GM19025 (cell line): Measurements from ENCODE around the gene RNF4.
"Not testable (repeated sequence)": the region's sequence is repeated elsewhere in the genome, so short reads cannot be mapped to it uniquely, and the experiment has no call there.

Experiments
- ATAC-seq: cut with Tn5 transposase; IDR thresholded peaks from one replicate; pipeline ENCODE4 v1.9.1; 2021; ENCODE audit warnings: mild to moderate bottlenecking, low read depth, moderate library complexity; ENCODE audit not compliant: unreplicated experiment

RNF4 gene, protein sequence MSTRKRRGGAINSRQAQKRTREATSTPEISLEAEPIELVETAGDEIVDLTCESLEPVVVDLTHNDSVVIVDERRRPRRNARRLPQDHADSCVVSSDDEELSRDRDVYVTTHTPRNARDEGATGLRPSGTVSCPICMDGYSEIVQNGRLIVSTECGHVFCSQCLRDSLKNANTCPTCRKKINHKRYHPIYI

DNA sequence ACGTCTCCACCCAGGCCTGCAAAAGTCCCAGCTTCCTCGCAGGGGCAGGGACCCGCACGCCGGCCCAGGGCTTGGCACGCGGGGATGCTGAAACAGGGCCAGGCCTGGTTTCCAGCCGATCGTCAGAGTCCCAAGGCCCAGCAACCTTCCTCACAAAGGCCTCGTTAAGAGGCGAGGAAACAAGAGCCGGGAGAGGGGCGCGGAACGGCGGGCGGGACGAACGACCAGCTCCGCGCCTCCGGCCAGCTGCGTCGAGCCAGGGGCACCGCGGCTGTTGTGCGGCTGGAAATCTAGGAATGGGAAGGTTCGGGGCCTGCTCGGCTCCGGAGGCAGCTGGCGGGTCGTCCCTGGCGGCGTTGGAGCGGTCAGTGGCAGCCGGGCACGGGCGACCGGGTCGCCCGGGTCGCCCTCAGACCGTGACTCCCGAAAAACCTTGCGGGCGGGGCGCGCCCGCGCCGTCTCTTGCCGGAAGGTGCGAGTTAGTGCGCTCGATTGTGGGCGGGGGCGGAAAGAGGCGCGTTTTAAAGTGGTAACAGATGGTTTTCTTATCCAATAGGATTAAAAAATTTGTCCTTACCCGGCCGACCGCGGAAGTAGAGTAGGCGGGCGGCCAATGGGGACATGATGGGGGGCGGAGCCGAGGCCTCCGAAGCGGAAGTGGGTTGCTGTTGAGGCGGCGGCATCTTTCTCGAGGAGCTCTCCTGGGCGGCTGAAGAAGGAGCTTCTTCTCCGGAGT, at the start of gene RNF4:
Gene RNF4 (plus strand): TSS at position 651 of the 736 bp plus-strand sequence. CDS start 21,388 bp downstream, outside the sequence.
- peak; percentile 75 for ATAC-seq

DNA sequence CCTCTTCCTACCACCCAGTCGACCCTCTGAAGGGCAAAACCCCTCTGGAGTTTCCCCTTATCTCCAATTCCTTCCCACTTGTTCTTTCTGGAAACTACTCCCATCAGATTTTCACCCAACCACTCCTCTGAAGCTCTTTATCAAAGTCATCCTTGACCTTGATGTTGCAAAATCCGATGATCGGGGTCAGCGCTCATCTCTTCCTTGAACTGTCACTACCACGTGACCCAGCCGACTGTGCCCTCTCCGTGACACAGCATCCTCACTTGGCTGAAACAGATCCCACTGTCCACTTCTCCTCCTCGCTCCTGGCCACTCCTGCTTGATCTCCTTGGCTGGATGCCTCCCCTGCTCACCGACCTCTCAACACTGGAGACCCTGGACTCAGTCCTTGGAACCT, 49.1 kb upstream of the RNF4 start:
- ATAC-seq: no peak

DNA sequence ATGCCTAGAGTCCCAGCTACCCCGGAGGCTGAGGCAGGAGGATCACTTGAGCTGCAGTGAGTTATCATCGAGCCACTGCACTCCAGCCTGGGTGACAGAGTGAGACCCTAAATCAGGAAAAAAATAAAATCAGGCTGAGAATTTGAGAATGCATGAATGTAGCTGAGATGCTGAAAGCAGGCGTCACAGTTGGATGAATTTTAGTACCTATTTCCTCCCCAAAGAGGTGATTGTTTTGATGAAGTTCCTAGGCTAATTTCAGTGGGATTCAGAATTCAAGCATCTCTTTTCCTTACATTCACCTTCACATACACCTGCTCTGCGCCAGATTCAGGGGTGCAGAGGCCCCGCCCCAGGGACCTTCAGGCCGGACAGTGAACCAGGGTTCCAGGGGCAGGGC, 47.0 kb upstream of the RNF4 start:
- ATAC-seq: no peak

DNA sequence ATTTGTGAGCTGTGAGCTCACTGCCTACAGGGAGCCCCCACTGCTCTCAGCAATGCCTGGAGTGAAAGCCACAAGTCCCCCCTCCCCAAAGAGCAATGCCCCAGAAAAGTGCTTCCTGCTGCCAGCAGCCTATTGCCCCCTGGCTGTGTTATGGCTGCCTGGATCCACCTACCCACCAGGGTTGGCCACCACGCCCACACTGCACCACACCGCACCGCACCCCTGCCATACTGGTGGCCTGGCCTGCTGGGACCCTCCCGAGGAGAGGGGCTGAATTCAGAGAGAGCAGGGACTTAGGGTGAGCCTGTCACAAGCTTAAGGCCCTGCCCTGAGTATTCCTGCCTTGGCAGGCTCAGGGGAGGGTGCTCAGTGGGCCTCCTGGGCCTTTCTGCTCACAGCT, 45.8 kb upstream of the RNF4 start:
- ATAC-seq: no peak

DNA sequence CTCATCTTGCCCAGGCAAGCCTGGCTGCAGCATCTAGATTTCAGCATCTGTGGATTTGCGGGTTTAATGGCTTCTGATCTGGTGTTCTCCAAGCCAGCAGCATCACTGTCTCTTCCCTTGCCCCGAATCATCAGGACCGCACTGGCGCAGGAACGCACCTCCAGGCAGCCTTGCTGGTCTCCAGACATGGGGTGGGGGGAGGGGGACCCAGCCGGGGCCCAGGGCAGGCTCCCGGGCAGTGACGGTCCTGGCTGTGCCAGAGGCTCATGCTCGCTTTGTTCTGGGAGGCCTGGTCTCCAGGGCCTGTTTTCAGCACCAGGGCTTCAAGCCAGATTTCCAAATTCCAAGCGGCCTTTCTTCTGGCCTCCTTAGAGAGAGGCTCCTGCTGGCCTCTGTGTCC, 45.2 kb upstream of the RNF4 start:
- no peak for ATAC-seq

DNA sequence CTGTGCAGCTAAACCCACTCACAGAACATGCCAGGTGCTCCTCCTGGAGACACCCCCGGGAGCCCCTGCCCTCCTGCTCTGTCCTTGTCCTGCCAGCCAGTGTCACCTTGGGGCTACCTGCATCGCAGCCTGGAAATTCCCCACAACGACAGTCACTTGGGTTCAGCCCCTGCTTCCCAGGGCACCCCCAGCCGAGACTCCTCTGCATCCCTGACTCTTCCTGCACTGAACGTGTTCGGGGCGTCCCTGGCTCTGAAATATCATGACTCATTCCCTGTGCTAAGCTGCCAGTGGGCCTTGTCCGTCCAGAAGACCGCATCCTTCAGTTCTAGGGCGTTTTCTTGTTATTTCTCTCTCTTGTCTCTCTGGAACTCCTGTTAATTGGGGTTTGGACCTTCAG, 44.3 kb upstream of the RNF4 start:
- ATAC-seq: no peak

DNA sequence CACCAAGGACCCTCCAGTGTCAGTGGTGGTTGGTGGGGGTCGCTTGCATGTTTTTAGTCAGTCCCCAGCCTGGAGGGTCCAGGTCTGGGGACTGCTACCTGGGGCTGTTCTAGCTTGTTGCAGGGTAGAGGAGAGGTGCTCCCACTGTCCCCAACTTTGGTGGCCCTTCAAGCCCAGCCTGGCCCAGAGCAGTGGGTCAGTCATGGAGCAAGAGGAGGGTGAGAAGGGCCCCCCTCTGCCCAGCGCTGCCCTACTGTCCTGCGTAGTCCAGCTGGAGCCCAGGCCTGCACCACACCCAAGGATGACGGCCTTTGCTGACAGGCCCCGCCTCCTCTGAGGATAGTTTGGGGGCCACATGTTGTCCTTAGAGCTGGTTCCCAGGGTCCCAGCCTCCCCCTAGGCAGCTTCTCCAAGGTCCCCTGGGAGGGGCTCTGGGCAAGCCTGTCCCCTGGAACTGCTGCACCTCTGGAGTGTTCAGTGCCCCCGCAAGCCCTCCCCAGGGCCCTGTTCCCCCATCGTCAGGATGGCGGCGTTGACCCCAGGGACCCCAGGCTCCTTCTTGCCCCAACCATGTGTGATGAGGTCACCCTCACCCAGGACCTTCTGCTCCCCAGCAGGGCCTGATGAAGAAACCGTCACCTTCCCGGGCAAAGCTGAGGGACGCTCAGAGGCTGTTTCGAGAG, 43.4 kb upstream of the RNF4 start:
- ATAC-seq: no peak

DNA sequence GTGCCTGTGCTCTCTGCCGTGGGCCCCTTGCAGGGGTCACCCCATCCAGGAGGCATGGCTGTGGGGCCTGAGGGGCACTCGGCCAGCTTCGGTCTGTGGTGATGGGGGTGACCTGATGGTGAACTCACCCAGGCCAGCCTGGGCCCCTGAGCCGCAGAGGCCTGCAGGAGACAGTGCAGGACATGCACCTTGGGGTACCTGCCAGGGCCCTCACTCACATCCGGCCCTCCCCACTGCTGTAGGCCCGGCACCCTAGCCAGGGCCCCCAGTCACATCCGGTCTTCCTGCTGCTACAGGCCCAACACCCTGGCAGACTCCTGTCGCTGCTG, 42.9 kb upstream of the RNF4 start:
- no peak for ATAC-seq

DNA sequence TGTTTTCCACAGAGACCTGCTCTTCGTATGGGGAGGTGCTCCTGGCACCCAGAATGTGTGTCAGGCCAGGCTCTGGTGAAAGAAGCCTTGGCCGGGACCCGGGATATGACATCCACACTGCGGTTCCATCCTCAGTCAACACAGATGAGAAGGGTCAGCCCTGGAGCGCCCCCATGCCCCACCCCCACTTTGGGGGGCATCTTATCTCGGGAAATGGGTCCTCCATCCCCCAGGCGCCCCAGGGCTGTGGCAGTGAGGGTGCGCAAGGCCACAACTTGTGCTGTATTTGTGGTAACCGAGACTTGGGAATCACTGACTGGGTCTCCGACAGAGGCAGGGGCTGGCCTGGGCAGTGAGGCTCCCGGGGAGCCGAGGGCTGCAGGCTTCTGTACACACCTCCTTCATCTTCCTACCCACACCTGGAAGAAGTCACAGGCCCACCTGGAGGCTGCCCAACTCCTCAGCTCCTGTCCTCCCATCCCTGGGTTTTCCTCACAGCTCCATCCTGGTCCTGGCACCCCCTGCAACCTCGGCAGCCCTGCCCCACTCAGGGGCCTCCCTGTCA, 42.1 kb upstream of the RNF4 start:
- no peak for ATAC-seq

DNA sequence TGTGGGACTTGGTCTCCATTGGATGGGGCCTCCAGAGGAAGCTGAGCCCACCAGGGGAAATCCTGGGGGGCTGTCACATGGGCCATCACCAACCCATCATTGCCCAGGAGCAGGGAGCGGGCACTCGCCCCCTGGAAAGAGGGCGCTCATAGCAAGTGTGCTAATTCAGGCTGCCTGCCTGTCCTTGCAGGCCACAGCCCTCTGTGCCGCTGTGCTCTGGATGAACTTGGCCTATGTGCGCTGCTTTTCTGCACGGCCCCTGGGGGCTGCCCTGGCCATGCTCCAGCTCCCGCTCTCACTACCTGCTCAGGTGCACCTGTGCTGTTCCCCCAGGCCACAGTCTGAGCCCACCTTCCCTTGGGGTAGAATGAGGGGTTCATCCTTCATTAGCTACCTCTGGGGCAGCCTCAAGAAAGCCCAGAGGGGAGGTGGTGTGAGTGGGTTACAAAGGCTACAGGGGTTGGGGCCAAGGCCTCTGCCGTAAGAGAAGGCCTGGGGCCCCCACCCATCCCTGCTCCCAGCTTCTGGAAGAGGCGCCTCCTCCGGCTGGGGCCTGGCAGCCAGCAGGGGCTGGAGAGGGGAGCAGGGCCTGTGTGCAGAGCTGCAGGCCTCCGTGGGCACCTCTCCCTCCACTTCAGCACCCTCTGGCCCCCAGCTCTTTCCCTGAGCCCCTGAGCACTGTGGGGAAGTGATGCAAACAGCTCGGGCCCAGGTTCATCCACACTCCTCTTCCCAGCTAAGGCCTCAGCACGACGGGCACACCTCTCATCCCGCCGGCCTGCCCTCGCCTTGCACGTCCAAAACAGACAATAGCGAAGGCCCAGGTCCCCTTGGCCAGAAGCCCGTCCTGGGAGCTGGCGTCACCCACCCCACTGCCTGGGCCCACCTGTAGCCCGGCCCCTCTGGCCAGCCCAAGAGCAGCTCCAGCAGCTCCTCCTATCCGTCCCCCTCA, 41.2 kb upstream of the RNF4 start:
- no peak for ATAC-seq

DNA sequence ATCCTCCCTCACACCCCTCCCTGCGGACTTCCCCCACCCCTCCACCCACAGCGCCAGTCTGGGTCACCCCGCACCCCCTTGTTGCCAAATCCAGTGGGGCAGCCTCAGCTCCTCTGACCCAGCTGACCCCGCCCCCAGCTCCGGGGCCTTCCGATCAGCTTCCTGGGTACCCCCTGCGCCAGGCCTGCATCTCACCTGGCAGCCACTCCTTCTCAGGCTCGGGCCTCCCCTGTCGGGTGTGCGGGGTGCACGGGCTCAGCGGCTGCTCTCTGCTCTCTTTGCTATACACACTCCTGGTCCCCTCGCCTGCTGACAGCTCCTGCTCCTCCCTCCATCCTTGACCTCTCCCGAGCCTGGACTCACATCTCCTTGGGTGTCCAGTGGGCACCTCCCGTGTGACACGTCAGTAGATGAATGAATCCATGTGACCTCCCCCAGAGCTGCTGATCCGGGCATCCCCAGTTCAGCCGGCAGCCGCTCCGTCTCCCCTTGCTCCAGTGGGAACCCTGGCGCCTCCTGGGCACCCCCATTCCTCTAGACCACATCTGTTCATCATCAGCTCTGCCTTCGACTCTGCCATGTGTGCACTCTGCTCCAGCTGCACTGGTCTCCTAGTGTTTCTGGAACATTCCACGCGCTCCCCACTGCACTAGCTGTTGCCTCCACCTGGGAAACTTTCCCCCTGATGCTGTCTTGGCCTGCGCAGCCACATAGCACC, 40.3 kb upstream of the RNF4 start:
- no peak for ATAC-seq

DNA sequence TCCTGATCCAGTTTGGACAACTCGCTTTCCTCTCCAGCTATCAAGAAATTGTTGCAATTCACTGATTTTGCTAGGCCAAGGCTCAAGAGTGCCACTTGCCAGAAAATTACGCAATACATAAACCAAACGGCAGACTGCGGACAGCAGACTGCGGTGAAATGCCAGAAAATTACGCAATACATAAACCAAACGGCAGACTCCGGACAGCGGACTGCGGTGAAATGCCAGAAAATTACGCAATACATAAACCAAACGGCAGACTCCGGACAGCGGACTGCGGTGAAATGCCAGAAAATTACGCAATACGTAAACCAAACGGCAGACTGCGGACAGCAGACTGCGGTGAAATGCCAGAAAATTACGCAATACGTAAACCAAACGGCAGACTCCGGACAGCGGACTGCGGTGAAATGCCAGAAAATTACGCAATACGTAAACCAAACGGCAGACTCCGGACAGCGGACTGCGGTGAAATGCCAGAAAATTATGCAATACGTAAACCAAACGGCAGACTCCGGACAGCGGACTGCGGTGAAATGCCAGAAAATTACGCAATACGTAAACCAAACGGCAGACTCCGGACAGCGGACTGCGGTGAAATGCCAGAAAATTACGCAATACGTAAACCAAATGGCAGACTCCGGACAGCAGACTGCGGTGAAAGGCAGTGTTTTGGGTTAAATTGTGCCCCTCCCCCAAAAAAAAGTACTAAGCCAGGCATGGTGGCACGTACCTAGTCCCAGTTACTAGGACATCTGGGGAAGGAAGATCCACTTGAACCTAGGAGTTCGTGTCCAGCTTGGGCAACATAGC, 38.8 kb upstream of the RNF4 start:
- not testable (repeated sequence) for ATAC-seq

DNA sequence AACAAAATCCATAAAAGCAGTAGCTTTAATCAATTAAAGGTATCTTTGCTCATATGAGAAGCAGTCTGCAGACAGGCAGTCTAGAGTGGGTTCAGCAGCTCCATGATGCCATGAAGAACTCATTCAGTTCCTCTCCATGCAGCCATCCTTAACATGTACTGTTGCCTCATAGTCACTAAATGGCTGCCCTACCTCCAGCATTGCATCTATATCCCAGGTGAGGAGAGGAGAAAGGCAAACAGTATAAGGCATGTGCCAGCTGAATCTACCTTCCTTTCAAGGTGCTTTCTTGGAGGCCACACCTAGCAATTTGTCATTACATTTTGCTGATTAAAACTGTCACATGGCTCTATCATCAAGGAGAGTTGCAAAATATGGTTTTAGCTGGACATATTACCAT, 36.9 kb upstream of the RNF4 start:
- no peak for ATAC-seq

DNA sequence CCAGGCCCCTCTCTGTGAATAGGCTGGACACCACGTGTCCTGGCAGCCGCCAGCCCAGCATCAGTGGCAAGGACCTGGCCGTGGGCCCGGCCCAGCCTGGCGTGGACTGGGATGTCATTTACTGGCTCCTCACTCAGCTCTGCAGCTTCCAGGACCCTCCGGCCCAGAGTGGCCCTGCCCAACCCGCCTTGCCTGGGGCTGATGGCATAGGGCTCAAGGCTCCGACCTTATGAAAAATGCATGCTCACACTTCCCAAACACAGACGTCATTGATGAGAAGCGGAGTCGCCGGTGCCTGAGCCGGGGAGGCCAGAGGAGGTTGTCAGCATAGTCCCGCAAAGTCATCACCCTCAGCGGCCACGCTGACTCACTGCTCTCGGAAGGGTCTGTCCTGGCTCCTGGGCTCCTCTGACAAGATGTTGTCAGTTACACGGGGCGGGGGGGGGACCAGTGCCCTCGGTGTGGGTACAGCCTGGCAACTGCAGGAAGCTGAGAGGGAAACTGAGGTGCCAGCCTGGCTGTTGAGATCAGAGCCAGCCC, 35.8 kb upstream of the RNF4 start:
- ATAC-seq: no peak

DNA sequence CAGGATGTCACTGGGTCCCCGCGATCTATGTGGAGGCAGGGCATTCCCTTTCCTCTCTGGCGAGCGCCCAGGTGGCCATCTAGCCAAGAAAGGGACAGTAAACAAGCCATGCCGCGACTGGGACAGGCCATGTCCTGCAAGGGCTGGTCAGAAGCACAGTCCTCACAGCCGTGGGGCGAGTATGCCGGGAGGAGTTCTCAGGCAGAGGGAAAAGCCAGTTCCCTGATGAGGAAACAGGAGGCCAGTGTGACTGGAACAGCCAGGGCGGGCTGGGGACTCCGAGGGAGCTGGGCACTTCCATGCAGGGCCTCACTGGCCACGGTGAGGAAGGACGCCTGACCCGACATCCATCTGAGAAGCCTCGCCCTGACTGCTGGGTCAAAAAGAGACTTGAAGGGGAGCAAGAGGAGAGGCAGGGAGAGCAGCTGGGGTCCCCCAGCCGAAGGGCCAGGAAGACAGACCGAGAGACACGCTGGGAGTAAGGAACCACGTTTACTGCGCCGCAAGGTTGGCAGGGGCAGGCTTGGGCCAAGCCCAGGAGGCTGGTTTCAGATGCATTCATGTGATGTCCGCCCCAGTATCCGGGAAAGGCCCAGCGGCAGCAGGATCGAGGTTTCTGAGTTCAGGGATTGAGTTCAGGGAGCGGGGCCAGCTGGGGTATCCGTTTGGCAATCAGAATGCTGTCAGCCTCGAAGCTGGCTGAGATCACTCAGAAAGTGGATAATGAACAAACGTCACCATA, 35.1 kb upstream of the RNF4 start:
- ATAC-seq: no peak

DNA sequence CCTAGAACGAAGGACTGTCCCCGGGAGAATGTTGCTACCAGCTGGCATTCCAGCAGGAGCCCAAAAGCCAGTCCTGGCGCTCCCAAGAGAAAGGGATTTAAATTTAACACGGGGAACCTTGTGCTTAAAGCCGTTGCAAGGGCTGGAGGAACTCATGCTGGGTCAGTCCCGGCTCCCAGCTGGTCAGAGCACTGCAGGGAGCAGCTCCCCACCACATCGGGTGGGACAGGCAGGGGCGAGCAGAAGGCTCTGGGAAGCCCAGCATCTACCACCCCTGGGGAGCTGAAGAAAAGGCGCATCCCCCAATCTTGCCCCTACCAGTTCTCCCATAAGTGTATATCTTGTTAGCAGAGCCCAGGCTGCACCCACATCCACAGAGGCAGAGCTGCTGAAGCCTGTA, 34.5 kb upstream of the RNF4 start:
- no peak for ATAC-seq

DNA sequence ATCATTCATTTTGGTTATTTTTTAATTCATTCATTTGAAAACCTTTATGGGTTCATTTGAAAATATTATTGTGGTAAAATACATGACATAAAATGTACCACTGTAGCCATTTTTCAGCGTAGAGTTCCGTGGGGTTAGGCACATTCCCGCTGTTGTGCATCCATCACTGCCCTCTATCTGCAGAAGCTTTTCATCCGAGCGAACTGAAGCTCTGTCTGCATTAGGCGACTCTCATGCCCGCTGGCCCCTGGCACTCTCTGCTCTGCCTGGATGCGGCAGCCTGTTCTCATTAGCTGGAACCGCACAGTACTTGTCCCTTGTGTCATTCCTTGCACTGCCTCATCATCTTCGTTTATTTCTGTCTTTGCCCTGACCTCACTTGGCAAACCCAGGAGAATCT, 32.6 kb upstream of the RNF4 start:
- ATAC-seq: no peak
